ENCODE results near the gene ATG4C. TPM values are rescaled to one million over a fixed set of nuclear protein-coding genes. Genes with fewer than 3 reads are reported as not detected.

Gene ATG4C
- total RNA-seq: 3.2 and 6.4 TPM in 2 replicates

DNA sequence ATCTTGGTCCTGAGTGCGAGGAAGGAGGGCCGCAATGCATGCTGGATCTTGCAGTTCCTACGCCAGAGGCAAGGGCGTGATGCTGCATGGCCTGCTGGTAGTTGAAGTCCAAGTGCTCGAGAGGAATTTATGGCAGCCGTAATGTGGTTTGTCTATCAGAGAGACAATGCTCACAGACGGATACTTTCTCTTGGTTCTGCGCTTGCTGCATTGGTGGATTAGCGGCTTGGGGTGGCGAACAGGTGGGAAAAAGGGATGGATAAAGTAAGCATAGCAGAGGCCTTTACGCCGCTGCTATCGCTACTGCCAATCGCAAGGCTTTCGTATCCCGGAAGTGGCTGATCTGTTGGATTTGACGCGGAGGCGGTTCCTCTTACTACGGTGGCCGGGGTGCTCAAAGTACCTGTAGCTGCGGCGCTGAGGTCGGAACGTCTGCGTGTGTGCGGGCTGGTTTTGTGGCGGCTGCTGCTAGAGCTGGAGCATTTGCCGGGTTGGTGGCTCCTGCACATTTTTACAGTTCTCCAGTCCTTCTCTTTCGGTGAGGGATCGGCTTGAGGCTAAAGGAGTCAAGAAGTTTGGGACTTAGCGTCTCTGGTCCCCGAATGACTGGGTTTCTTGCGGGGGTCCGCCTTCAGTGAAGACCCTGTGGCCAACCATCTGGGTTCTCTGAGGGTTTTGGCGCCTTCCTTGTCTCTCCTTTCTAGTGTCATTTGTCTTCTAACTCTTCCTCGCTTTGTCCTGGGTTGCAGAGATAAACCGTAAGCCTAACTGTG, at the start of gene ATG4C:
Gene ATG4C, plus strand, starts transcription at position 397 of the 773 bp plus-strand sequence. CDS start 19,655 bp downstream, outside the sequence.

Other genes starting within 250 kb of the ATG4C start
- gene ANGPTL3, start 186.6 kb upstream of the ATG4C start, total RNA-seq: not detected in 2 replicates
- 19.6 and 29.7 TPM in 2 replicates for gene DOCK7, start 95.7 kb upstream of the ATG4C start, total RNA-seq